Retinal pigment epithelial cell (primary cell): ENCODE measurements around the gene C16orf95.
"Not testable (repeated sequence)": the region's sequence is repeated elsewhere in the genome, so short reads cannot be mapped to it uniquely, and the experiment has no call there.

Experiments used
- DNase-seq: peaks from one replicate; pipeline ENCODE4 v3.0.0-alpha.2; 2010; ENCODE audit warnings: low read depth
- H3K4me3 ChIP-seq: 2 replicates; pipeline ENCODE4 v1.5.1; 2011; ENCODE audit warnings: mild to moderate bottlenecking, low read length, control low read depth, moderate library complexity
- TF ChIP-seq, protein P1 (sequence below): conservative IDR thresholded peaks from 2 replicates; pipeline ENCODE4 v1.5.1; 2011; ENCODE audit warnings: low read depth, low read length, control low read depth, inconsistent platforms

C16orf95 gene

GRCh38 chr16:87342504-87342903, 25.3 kb upstream of the C16orf95 start:
- DNase-seq = no peak
- H3K4me3 ChIP-seq = no peak overlapping the region
- TF ChIP-seq, protein P1, sequence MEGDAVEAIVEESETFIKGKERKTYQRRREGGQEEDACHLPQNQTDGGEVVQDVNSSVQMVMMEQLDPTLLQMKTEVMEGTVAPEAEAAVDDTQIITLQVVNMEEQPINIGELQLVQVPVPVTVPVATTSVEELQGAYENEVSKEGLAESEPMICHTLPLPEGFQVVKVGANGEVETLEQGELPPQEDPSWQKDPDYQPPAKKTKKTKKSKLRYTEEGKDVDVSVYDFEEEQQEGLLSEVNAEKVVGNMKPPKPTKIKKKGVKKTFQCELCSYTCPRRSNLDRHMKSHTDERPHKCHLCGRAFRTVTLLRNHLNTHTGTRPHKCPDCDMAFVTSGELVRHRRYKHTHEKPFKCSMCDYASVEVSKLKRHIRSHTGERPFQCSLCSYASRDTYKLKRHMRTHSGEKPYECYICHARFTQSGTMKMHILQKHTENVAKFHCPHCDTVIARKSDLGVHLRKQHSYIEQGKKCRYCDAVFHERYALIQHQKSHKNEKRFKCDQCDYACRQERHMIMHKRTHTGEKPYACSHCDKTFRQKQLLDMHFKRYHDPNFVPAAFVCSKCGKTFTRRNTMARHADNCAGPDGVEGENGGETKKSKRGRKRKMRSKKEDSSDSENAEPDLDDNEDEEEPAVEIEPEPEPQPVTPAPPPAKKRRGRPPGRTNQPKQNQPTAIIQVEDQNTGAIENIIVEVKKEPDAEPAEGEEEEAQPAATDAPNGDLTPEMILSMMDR = no peak

DNA sequence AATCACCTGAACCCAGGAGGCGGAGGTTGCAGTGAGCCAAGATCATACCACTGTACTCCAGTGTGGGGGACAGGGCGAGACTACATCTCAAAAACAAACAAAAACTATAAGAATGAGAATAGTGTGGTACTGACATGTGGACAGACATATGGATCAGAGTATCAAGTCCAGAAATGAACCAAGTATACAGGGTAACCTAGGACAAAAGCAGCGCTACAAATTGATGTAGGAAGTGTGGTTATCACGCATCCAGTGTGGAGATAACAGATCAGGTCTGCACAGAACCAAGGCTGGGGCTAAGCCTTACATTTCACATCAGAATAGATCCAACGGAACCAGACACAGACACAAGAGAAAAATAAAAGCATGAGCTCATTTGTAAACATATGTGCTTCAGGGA, 23.0 kb upstream of the C16orf95 start:
- DNase-seq = no peak
- TF ChIP-seq, protein P1 = no peak
- no peak overlapping the region for H3K4me3 ChIP-seq

- DNase-seq, H3K4me3 ChIP-seq: not testable (repeated sequence)
Observed at GRCh38 chr16:87339724-87340105, 22.5 kb upstream of the C16orf95 start.

DNA sequence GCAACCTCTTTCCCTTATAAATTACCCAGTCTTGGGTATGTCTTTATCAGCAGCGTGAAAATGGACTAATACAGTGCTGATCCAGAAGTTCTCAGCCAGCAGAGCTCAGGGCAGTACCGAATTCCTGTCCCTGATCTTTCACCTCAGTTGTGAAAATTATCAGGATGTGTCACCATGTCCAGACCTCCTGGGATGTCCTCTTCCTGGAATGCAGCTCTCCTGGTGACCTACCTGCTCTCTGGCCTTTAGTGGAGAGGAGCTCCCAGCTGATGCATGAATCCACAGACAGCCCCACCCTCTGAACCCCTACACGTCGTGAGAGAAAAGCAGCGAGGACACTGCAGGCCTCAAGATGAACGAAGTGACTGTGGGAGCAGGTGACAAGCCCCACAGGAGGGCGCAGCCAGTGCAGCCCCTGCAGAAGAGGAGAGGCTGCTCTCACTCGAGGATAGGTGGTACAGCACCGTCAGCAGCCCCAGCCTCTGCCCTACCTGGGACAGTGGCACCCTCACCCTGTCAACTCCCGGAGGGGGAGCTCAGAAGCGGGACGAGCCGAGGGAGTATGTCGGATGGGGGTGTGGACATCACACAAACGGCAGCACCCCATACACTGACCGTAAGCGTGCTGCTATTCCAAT, 22.0 kb upstream of the C16orf95 start:
- TF ChIP-seq, protein P1 = no peak
- no peak overlapping the region for H3K4me3 ChIP-seq
- no peak for DNase-seq

- no peak overlapping the region for H3K4me3 ChIP-seq
- TF ChIP-seq, protein P1 = no peak
- no peak for DNase-seq
Observed at GRCh38 chr16:87338155-87338765, 21.1 kb upstream of the C16orf95 start.

DNA sequence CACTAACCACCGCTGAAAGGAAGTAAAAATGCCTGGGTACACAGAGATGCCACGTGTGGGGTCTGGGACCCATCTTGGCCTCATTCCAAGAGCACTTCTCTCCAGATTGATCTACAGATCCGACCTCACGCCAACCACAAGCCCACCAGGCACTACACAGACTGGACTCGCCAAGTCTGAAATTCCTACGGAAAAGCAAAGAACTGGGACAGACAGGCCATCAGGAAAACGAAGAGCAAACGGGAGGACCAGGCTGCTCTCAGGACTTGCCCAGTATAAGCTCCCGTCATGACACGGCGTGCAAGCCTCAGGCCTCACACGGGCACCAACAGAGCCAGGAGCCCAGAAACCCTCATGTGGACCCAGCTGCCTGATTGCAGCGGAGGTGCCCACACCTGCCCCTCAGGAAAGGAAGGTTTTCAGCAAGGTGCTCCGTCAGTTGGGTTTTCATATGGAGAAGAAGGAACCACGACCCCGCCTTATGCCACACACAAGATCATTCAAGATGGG, 20.1 kb upstream of the C16orf95 start:
- TF ChIP-seq, protein P1 = no peak
- H3K4me3 ChIP-seq = no peak overlapping the region
- no peak for DNase-seq

- TF ChIP-seq, protein P1 = no peak
- DNase-seq = no peak
- no peak overlapping the region for H3K4me3 ChIP-seq
Observed at GRCh38 chr16:87336434-87337240, 19.4 kb upstream of the C16orf95 start.
